ENCODE results near the gene MACROD2.
"Not testable (repeated sequence)": the region's sequence is repeated elsewhere in the genome, so short reads cannot be mapped to it uniquely, and the experiment has no call there.

Gene MACROD2

DNA sequence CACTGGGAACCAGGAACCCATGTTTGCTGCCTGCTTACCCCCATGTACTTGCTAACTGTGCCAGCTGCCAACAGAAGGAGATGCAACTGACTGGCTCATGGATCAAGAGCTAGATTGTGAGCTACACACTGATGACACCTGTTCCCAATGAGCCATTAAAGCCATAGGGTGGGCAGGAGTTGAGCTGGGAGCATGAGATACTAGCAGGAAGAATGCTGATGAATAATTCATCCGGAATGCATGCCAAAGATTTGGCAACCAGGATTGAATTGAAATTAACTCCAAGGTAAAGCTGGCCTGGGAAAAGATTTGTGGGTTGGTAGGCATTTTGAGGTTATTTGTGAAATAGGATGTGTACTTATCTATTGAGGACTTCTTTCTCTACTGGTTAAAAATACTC is 1946.8 kb downstream of the MACROD2 start:
- no peak for DNase-seq (ENCODE audit: low read depth in 4 of 4, low spot score in 1 of 4)

DNA sequence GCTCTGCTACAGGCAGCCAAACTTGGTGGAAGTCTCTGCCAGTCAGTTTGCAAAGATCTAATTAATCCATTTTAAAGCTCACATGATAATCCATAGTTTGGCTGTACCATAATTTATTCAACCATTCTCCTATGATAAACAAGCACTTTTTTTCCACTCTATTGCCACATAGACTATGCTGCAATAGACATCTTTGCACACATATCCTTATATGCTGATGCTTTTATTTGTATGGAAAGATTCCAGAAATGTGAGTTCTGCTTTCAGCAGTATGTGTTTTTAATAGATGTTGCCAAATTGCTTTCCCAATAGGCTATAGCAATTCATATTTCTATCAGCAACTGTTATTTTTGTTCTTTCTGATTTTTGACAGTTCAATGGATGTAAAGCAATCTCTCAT is 1950.0 kb downstream of the MACROD2 start:
- no peak for DNase-seq (ENCODE audit: low read depth in 4 of 4, low spot score in 1 of 4)

- no peak for DNase-seq (ENCODE audit: low read depth in 4 of 4, low spot score in 1 of 4)
Measured at GRCh38 chr20:15949391-15949790, 1954.1 kb downstream of the MACROD2 start.

- DNase-seq (ENCODE audit: low read depth in 4 of 4, low spot score in 1 of 4): no peak
Measured at GRCh38 chr20:15951658-15952057, 1956.3 kb downstream of the MACROD2 start.

- DNase-seq (ENCODE audit: low read depth in 4 of 4, low spot score in 1 of 4): no peak
Measured at GRCh38 chr20:15958142-15958541, 1962.8 kb downstream of the MACROD2 start.

DNA sequence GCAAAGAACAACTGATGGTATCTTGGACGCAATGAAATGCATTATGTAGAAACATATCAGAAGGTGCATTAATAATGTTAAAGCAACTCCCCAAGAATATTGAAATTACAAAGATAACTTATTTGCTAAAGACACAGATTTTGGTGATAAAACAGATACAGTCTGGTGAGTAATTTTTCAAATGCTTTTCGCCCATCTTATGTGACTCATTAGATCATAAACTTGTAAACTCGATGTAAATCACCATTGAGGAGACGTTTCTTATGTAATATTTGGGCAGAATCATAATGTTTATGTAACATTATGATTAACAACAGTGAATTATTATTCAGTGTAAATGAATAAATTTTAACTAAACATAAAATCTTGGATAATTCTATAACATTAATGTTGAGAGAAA is 1969.8 kb downstream of the MACROD2 start:
- no peak for DNase-seq (ENCODE audit: low read depth in 4 of 4, low spot score in 1 of 4)

DNA sequence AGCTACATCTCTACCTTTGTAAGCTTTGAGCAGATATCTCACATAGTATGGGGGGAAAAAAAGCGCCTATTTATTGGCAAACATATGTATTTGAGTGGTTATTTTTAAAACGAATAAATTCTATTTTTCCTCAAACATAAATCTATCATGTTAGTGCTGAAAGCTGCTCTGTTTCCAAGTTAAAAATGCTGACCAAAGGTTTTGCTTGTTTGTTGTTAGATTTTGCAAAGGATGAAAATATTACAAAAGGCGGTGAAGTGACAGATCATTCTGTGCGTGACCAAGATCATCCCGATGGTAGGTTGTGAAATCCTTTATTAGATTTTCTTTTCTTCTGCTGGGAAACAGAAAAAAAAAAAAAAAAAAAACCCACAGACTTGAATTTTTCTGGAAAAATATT is 1972.0 kb downstream of the MACROD2 start:
- no peak for DNase-seq (ENCODE audit: low read depth in 4 of 4, low spot score in 1 of 4)

DNA sequence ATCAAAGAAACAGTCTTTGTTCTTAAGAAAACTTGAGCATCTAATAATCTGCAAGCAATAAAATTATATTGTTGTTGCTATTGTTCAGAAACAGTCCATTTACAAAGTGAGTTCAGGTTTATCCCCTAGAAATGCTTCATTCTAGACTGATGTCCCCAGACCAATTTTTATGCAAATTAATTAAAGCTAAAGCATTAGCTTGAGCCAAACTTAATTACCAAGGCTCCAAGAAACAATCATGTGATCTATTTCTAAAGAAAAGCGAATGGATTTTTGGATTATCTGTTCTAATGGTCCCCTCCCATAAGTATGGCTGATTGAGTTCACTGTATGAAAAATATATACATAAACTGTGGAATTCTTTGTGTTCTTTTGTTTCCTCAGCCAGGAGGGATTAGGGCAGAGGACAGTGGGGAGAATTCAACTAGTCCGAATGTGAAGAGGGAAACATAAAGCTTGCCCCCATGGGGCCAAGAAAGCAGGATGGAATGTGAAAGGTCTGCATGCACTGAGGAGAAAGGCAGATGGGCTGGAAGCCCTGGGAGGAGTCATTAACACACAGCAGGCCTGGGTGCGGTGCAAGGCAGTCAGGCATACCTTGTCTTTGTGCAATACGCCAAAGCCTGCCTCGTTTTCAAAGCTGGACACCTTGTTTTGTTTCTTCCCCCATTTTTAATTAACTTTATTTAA is 1980.9 kb downstream of the MACROD2 start:
- DNase-seq (ENCODE audit: low read depth in 4 of 4, low spot score in 1 of 4): no peak

DNA sequence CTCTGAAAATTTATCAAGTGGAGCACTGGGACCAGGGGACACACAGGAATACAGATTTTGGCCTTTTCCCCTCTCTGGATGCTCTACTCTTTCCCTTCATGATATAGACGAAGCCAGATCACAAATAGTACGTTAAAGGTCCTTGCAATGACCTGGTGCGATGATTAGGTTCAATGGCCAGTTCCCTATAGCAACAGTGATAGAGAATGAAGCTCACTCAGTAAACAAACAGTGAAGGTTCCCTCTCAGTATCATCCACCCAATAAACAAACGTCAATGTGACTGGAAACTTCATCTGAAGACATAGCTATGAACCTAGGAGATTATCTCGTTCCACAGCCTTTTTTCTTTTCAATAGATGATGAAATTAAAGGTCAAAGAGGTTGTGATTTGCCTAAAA is 1981.7 kb downstream of the MACROD2 start:
- DNase-seq (ENCODE audit: low read depth in 4 of 4, low spot score in 1 of 4): no peak

GRCh38 chr20:15977758-15978157 is 1982.4 kb downstream of the MACROD2 start:
- DNase-seq (ENCODE audit: low read depth in 4 of 4, low spot score in 1 of 4): no peak

GRCh38 chr20:15985494-15986368 is 1990.4 kb downstream of the MACROD2 start:
- not testable (repeated sequence) for DNase-seq (ENCODE audit: low read depth in 4 of 4, low spot score in 1 of 4)

GRCh38 chr20:15986690-15987089 is 1991.4 kb downstream of the MACROD2 start:
- no peak for DNase-seq (ENCODE audit: low read depth in 4 of 4, low spot score in 1 of 4)

GRCh38 chr20:15991279-15991678 is 1996.0 kb downstream of the MACROD2 start:
- DNase-seq (ENCODE audit: low read depth in 4 of 4, low spot score in 1 of 4): no peak

DNA sequence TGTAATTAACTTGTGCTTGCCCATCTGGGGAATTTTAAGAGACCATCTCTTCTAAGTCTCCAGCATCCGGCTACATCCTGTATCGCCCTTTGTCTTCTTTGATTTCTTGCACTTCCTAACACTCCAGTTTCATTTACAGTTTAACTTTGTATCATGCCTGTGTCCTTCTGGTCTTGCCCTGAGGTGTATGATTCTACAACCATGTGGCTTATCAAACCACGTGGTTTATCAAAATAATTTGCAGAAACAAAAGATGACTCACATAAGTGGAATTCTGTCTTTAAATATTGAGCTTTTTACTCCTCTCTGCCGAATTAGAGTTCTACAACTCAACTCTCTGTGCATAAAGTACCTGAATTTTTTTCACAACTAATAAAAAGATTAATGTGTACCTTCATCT is 1997.2 kb downstream of the MACROD2 start:
- no peak for DNase-seq (ENCODE audit: low read depth in 4 of 4, low spot score in 1 of 4)

- DNase-seq (ENCODE audit: low read depth in 4 of 4, low spot score in 1 of 4): no peak
Measured at GRCh38 chr20:16000112-16000511, 2004.8 kb downstream of the MACROD2 start.

GRCh38 chr20:16001286-16001685 is 2006.0 kb downstream of the MACROD2 start:
- DNase-seq (ENCODE audit: low read depth in 4 of 4, low spot score in 1 of 4): no peak

DNA sequence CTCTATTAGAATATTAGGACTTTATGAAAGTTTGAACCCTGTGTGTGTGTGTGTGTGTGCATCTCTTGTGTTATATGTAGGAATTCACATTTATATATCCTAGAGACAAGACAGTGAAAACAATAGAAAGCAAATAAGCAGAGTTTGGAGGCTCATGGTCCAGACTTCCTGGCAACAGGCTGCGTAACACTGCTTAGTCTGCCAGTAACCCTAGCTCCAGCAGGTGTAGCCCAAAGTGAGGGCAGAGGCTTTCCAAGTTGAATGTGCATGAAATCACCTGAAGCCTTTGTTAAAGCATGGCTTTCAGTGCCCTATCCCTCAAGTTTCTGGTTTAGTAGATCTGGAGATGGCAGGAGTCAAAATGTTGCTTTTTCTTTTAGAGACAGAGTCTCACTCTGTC is 2008.0 kb downstream of the MACROD2 start:
- DNase-seq (ENCODE audit: low read depth in 4 of 4, low spot score in 1 of 4): no peak

GRCh38 chr20:16004108-16004854 is 2009.0 kb downstream of the MACROD2 start:
- no peak for DNase-seq (ENCODE audit: low read depth in 4 of 4, low spot score in 1 of 4)

DNA sequence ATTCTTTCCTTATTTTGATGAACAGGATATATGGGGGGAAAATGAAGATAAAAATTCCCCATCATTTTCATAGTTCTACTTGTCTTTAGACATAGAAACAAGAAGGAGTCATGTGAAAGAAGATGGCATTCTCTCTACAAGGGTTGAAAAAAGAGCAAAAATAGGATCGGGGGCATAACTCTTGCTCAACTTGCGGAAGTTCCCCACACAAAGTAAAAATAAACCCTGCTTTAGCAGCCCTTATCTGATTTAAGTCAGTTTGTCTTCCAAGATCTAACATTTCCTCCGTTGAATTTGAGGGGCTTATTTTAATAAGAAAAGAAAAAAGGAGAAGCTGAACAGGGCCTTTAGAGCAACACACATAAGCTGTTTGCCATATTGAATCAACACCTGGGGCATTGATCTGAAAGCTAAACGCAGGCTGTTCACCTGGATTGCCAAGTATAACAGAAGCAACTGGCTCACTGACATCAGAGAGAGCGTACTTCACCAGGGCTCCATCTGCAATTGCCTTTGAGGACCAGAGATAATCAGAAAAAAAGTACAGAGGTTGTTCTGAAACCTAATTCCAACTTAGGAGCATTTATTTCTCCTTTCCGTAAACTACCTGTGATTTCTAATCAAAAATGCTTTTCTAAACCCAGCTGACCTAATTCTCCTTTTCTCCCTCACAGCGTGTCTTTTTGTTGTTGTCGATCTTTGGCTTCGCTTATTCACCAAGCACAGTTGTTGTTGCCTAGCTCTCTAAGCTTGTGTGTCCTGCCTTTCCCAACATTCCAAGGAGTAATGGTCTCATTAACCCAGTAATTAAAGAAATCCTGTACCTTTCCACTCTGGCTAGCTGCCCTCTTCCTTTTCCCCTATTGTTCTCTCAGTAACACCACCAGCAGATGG is 2010.0 kb downstream of the MACROD2 start:
- no peak for DNase-seq (ENCODE audit: low read depth in 4 of 4, low spot score in 1 of 4)

DNA sequence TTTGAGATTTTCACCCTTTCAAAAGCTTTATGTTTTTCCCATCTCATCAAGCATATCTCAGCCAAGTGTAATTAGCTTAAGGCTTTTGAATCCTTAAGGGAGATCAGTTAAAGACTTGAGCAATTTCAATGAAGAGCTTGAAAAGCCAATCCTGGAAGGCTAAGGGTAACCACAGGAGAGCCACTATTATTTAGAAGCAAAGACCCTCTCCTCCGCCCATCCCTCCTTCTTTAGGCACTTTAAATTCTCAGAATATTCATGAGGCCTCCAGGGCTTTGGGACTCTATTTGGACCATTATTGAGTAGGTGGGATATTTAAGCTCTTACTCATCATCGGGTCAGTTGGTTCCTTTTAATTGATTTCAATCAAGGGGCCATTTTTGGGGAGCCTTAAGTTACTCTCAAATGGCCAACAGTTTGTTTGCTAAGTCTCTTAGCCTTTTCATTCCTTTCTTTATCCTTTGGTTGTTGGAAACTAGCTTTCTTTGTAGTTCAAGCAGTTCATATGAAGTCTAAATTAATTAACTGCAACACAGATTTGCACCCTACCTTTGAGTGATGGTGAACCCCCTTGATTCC is 2010.7 kb downstream of the MACROD2 start:
- DNase-seq (ENCODE audit: low read depth in 4 of 4, low spot score in 1 of 4): no peak
